ENCODE measurements around the gene ALX3.

- TF ChIP-seq RFX5 (IDR thresholded peaks at IDR 0.05; ENCODE audit: low read depth, low read length) (no peak), CTCF (conservative IDR thresholded peaks at IDR 0.05; ENCODE audit: low read depth, low read length) (no peak), RAD21 (IDR thresholded peaks at IDR 0.05; ENCODE audit: low read length) (no peak), RCOR1 (IDR thresholded peaks at IDR 0.05; ENCODE audit: insufficient replicate concordance, low read length) (no peak), FOS (IDR thresholded peaks at IDR 0.05; ENCODE audit: low read depth, low read length) (no peak), POLR2A (IDR thresholded peaks at IDR 0.05; ENCODE audit: low read depth, low read length) (no peak)
Observed at GRCh38 chr1:110056285-110056683, 14.2 kb downstream of the ALX3 start.
